AG09319 (cell line): ENCODE data around the gene TSKU.

Experiments
- DNase-seq: peaks from one replicate; pipeline ENCODE4 v3.0.0-alpha.2; 2010; ENCODE audit warnings: low read depth; ENCODE audit errors: extremely low read depth
- TF ChIP-seq, protein P1 (sequence below): IDR thresholded peaks from 2 replicates; pipeline ENCODE4 v1.5.1; 2011; ENCODE audit warnings: low read depth, mild to moderate bottlenecking, inconsistent platforms, low read length, moderate library complexity

Gene TSKU

GRCh38 chr11:76796511-76797198, 13.5 kb downstream of the TSKU start:
- DNase-seq: no peak
- TF ChIP-seq, protein P1, sequence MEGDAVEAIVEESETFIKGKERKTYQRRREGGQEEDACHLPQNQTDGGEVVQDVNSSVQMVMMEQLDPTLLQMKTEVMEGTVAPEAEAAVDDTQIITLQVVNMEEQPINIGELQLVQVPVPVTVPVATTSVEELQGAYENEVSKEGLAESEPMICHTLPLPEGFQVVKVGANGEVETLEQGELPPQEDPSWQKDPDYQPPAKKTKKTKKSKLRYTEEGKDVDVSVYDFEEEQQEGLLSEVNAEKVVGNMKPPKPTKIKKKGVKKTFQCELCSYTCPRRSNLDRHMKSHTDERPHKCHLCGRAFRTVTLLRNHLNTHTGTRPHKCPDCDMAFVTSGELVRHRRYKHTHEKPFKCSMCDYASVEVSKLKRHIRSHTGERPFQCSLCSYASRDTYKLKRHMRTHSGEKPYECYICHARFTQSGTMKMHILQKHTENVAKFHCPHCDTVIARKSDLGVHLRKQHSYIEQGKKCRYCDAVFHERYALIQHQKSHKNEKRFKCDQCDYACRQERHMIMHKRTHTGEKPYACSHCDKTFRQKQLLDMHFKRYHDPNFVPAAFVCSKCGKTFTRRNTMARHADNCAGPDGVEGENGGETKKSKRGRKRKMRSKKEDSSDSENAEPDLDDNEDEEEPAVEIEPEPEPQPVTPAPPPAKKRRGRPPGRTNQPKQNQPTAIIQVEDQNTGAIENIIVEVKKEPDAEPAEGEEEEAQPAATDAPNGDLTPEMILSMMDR: no peak

- no peak for DNase-seq
- TF ChIP-seq, protein P1: no peak
These were observed 14.4 kb downstream of the TSKU start for GRCh38 chr11:76797341-76798201.

GRCh38 chr11:76798202-76798581, 15.0 kb downstream of the TSKU start:
- TF ChIP-seq, protein P1: no peak
- no peak for DNase-seq

DNA sequence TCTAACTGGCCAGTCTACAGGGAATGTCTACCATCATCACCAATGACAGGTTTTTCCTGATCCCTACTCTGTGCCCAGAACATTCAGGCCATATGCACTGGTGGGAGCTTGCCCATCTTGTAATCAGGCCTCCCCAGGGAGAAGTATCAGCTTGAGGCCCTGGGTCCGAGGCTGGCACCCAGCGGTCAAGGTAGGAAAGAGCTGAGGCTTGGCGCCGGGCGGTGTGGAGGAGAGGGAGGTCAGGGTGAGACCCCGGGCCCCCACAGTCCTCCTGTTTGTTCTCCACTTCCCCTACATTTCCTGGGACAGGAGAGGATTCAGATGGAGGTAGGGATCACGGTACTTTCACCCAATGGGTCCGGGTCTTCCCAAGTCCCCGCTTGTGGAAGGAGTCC, 15.5 kb downstream of the TSKU start:
- TF ChIP-seq, protein P1: no peak
- DNase-seq: no peak

DNA sequence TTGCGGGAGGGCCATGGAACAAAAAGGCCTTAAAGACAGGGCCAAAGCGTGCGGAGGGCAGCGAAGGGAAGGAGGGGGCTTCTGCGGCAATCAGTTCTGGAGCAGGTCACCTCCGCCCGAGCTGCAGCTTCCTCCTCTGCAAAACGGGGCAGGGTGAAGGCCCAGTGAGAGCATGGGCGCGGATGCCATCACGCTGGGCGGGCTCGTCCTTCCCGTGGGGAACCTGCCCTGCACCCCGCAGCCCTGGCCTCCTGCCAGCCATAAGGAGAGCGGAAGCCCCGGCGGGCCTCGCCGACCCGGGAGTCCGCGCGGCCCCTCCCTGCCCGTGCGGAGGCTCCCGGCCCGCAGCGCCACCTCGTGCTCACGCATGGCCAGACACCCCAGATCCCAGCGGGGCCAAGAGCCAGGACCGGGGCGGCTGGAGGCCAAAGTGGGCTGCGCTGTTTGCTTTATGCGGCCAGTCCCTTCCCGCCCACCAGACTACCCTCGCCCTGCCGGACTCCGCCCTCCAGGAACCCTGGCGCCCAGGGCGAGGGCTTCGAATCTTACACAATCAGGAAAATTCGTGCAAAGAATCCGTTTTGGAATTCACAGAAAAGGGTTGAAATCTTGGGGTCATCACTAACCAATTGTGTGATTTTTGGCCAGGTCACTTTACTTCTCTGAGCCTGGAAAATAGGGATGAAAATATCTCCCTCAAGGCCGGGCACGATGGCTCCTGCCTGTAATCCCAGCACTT, 16.1 kb downstream of the TSKU start:
- no peak for DNase-seq
- TF ChIP-seq, protein P1: peak; percentile 69

DNA sequence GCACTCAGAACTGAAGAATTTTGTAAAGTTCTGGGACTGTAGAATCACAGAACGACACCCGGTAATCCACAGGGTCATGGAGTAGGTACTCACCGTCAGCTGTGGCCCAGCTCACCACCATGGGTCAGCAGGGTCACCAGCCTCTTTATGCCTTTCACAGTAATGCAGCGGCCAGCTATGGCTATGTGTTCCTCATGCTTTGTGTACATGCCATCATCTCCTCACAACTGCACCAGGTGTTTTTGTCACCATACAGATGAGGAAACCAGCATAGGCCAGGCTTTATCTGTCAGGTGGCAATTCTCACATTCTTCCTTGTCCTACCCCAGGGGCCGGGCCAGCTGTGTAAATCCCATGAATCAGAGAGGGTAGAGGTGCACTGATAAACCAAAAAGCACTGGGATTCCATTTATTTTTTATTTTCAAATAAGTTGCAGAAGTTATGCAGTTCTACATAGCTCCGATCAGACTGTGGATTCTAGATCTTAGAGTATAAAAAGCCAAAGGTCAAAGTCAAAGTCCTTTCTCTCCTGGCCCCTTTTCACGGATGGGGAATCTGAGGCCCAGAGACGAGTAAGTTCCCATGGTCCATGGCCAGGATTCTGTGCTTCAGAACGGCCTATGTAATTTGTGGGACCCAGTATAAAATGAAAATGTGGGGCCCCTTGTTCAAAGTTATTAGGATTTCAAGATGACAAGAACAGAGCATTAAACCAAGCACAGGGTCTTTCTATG, 17.5 kb downstream of the TSKU start:
- TF ChIP-seq, protein P1: no peak

More for the DNA sequence above, 17.5 kb downstream of the TSKU start:
- no peak for DNase-seq
